GM23338 (cell line): ENCODE results near the gene ST3GAL4. TPM values are rescaled to one million over a fixed set of nuclear protein-coding genes. Genes with fewer than 3 reads are reported as not detected.

Experiments
- ATAC-seq: fragments of 200-7000 bp; cut with Tn5 transposase; 3 replicates; pipeline ENCODE4 v1.9.1; 2020
- DNase-seq: peaks from one replicate; pipeline ENCODE4 v3.0.0-alpha.2; 2015; ENCODE audit warnings: low spot score
- H2AFZ ChIP-seq: fragments of 200-600 bp; sonication (generic); 2 replicates; pipeline ENCODE4 v1.8.0; 2016; ENCODE audit warnings: antibody characterized with exemption, mild to moderate bottlenecking, moderate library complexity
- H3F3A ChIP-seq: fragments of 200-600 bp; sonication (generic); replicated peaks from 2 replicates; pipeline ENCODE4 v1.8.0; 2017; ENCODE audit warnings: antibody characterized with exemption, mixed run types, low read depth
- H3K27ac ChIP-seq: fragments of 200-600 bp; sonication (generic); 2 replicates; pipeline ENCODE4 v1.6.1; 2016; ENCODE audit warnings: low read depth
- H3K27me3 ChIP-seq: fragments of 200-600 bp; sonication (generic); 2 replicates; pipeline ENCODE4 v1.8.0; 2016; ENCODE audit warnings: mild to moderate bottlenecking, mixed run types, moderate library complexity; ENCODE audit not compliant: insufficient read depth
- H3K36me3 ChIP-seq: fragments of 200-600 bp; sonication (generic); 2 replicates; pipeline ENCODE4 v1.8.0; 2016; ENCODE audit warnings: mild to moderate bottlenecking; ENCODE audit not compliant: insufficient read depth
- H3K4me1 ChIP-seq: fragments of 200-600 bp; sonication (generic); 2 replicates; pipeline ENCODE4 v1.8.0; 2016; ENCODE audit warnings: mild to moderate bottlenecking, moderate library complexity; ENCODE audit not compliant: insufficient read depth
- H3K4me2 ChIP-seq: fragments of 200-600 bp; sonication (generic); 2 replicates; pipeline ENCODE4 v1.7.1; 2017; ENCODE audit warnings: mixed run types
- H3K4me3 ChIP-seq: fragments of 200-600 bp; sonication (generic); 2 replicates; pipeline ENCODE4 v1.6.1; 2016; ENCODE audit warnings: mixed run types
- H3K79me2 ChIP-seq: fragments of 200-600 bp; sonication (generic); replicated peaks from 2 replicates; pipeline ENCODE4 v1.8.0; 2017; ENCODE audit warnings: mild to moderate bottlenecking; ENCODE audit not compliant: insufficient read depth
- H3K9me2 ChIP-seq: fragments of 200-600 bp; sonication (generic); 2 replicates; pipeline ENCODE4 v1.8.0; 2017; ENCODE audit not compliant: insufficient read depth
- H4K20me1 ChIP-seq: fragments of 200-600 bp; sonication (generic); replicated peaks from 2 replicates; pipeline ENCODE4 v1.8.0; 2017; ENCODE audit warnings: mild to moderate bottlenecking; ENCODE audit not compliant: insufficient read depth
- H3K27ac Mint-ChIP-seq: 2 replicates; pipeline ENCODE4 v1.8.0; 2020; ENCODE audit warnings: inconsistent platforms, mild to moderate bottlenecking, moderate library complexity, mixed read lengths
- H3K27me3 Mint-ChIP-seq: 3 replicates; pipeline ENCODE4 v1.8.0; 2022; ENCODE audit warnings: low read depth, mild to moderate bottlenecking, moderate library complexity, mixed read lengths, inconsistent platforms; ENCODE audit not compliant: insufficient read depth, poor library complexity
- H3K36me3 Mint-ChIP-seq: 3 replicates; pipeline ENCODE4 v1.8.0; 2021; ENCODE audit warnings: low read depth, mild to moderate bottlenecking, inconsistent platforms, moderate library complexity, mixed read lengths
- H3K4me1 Mint-ChIP-seq: 3 replicates; pipeline ENCODE4 v1.8.0; 2020; ENCODE audit warnings: mild to moderate bottlenecking, inconsistent platforms, mixed read lengths
- H3K4me3 Mint-ChIP-seq: 3 replicates; pipeline ENCODE4 v1.8.0; 2021; ENCODE audit warnings: moderate library complexity, mild to moderate bottlenecking, inconsistent platforms, mixed read lengths
- H3K9me3 Mint-ChIP-seq: 3 replicates; pipeline ENCODE4 v1.8.0; 2020; ENCODE audit warnings: moderate library complexity, mild to moderate bottlenecking, inconsistent platforms, mixed read lengths
- CTCF ChIP-seq, 2 experiments: fragments of 200-600 bp in 1 of 2; sonication (generic) in 1 of 2; conservative IDR thresholded peaks; 2 replicates each; pipeline versions ENCODE4 v1.5.1 to v1.6.1; 2016 to 2017; ENCODE audit warnings: antibody characterized with exemption in 2 of 2, low read depth in 2 of 2, mild to moderate bottlenecking in 2 of 2, moderate library complexity in 1 of 2
- EZH2 ChIP-seq: fragments of 200-600 bp; sonication (generic); IDR thresholded peaks from one replicate; pipeline ENCODE4 v1.8.0; 2017; ENCODE audit warnings: antibody characterized with exemption, mild to moderate bottlenecking, low read depth; ENCODE audit not compliant: unreplicated experiment
- EZH2phosphoT487 ChIP-seq: fragments of 200-600 bp; sonication (generic); IDR thresholded peaks from one replicate; pipeline ENCODE4 v1.8.1; 2018; ENCODE audit warnings: antibody characterized with exemption; ENCODE audit not compliant: unreplicated experiment
- JUNB ChIP-seq: IDR thresholded peaks from one replicate; pipeline ENCODE4 v1.6.1; 2016; ENCODE audit warnings: antibody characterized with exemption; ENCODE audit not compliant: unreplicated experiment
- NANOG ChIP-seq: IDR thresholded peaks from 2 replicates; pipeline ENCODE4 v1.6.1; 2016; ENCODE audit warnings: antibody characterized with exemption, borderline replicate concordance
- POLR2AphosphoS5 ChIP-seq: IDR thresholded peaks from 2 replicates; pipeline ENCODE4 v1.6.1; 2016; ENCODE audit warnings: antibody characterized with exemption, low read depth
- REST ChIP-seq: IDR thresholded peaks from one replicate; pipeline ENCODE4 v1.6.1; 2018; ENCODE audit warnings: antibody characterized with exemption; ENCODE audit not compliant: unreplicated experiment
- STAT1 ChIP-seq: IDR thresholded peaks from one replicate; pipeline ENCODE4 v1.6.1; 2016; ENCODE audit warnings: antibody characterized with exemption; ENCODE audit not compliant: unreplicated experiment
- ZNF114 ChIP-seq: fragments of 250-450 bp; sonication (Bioruptor Pico); IDR thresholded peaks from 2 replicates; pipeline ENCODE4 v1.5.0; 2020; ENCODE audit warnings: mild to moderate bottlenecking, moderate library complexity
- ZNF331 ChIP-seq: fragments of 250-450 bp; sonication (Bioruptor Pico); IDR thresholded peaks from 2 replicates; pipeline ENCODE4 v1.5.0; 2020; ENCODE audit warnings: low read depth, mild to moderate bottlenecking, moderate library complexity
- polyA plus RNA-seq: library from polyadenylated mRNA; unstranded; fragments of >200 nt; fragmentation: Nextera tagmentation; extraction: Ambion mirVana; gene quantifications from 2 replicates; pipeline ENCODE4 v1.2.1, GENCODE V29; 2016
- total RNA-seq: library from RNA; depleted of rRNA; stranded (reverse); fragments of >200 nt; shearing (Covaris generic); gene quantifications from 2 replicates; pipeline ENCODE4 v1.2.3, GENCODE V29; 2014
- TF ChIP-seq, protein P1 (sequence below): IDR thresholded peaks from 2 replicates; pipeline ENCODE4 v1.6.1; 2016; ENCODE audit warnings: antibody characterized with exemption

The ST3GAL4 gene
- total and polyA plus RNA-seq, 2 experiments from 2014 or later: 10.1 to 28.0 TPM

DNA sequence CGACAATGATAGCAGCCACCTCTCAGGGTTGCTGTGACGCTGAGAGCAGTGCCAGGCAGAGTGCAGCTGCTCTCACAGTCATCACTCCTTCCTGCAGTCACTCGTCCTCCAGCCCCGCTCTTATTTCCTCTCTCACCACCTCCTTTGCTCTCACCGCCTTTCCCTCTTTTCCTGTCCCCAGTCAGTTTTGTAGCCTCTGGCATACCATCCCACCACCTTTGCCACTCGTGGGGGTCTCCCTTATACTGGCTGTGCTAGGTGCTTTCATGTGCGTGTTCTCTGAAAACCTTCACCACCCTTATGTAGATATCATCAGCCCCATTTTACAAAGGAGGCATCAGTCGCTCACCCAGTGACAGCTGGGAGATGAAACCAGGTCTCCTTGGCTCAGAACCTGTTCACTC, 19.3 kb upstream of the ST3GAL4 start (continued):
- no peak for TF ChIP-seq REST
- TF ChIP-seq EZH2phosphoT487: no peak
- TF ChIP-seq, protein P1, sequence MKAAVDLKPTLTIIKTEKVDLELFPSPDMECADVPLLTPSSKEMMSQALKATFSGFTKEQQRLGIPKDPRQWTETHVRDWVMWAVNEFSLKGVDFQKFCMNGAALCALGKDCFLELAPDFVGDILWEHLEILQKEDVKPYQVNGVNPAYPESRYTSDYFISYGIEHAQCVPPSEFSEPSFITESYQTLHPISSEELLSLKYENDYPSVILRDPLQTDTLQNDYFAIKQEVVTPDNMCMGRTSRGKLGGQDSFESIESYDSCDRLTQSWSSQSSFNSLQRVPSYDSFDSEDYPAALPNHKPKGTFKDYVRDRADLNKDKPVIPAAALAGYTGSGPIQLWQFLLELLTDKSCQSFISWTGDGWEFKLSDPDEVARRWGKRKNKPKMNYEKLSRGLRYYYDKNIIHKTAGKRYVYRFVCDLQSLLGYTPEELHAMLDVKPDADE: no peak
- no peak for TF ChIP-seq EZH2

GRCh38 chr11:126336671-126337101, 18.8 kb upstream of the ST3GAL4 start:
- Histone ChIP-seq H3K27me3 (no peaks in the 10 kb centered on the region), H3K79me2 (no peaks in the 10 kb centered on the region), H3K4me3 (no peak overlapping the region), H3F3A (no peaks in the 10 kb centered on the region), H4K20me1 (no peaks in the 10 kb centered on the region), H3K27ac (peak overlapping the region; percentile 50; the same call in 1 of the 2 replicates), H3K36me3 (no peaks in the 10 kb centered on the region), H3K4me1 (peaks cover 5% of the 10 kb centered on the region), H3K4me2 (no peak overlapping the region; the same call in 1 of the 2 replicates), H2AFZ (no peak overlapping the region), H3K9me2 (no peaks in the 10 kb centered on the region)
- H3K27ac Mint-ChIP-seq: peak overlapping the region; percentile 81
- H3K4me3 Mint-ChIP-seq: no peak overlapping the region
- DNase-seq (peak; percentile 60), ATAC-seq (peak; percentile 62)
- H3K27me3 Mint-ChIP-seq: peaks cover 10% of the 10 kb centered on the region
- H3K36me3 Mint-ChIP-seq: peaks cover 15% of the 10 kb centered on the region
- no peaks in the 10 kb centered on the region for H3K9me3 Mint-ChIP-seq
- peaks cover 27% of the 10 kb centered on the region for H3K4me1 Mint-ChIP-seq
- no peak for TF ChIP-seq ZNF331
- no peak for TF ChIP-seq EZH2phosphoT487
- no peak for TF ChIP-seq NANOG
- TF ChIP-seq STAT1: no peak
- no peak for TF ChIP-seq CTCF (conservative IDR thresholded peaks at IDR 0.05; ENCODE audit: low read depth in 2 of 2)
- no peak for TF ChIP-seq JUNB
- TF ChIP-seq REST: no peak
- no peak for TF ChIP-seq ZNF114 (CRISPR knock-in tag)
- no peak for TF ChIP-seq EZH2
- no peak for TF ChIP-seq POLR2AphosphoS5
